ENCODE results near the gene NDFIP2. TPM values are rescaled to one million over a fixed set of nuclear protein-coding genes. Genes with fewer than 3 reads are reported as not detected.
"Not testable (repeated sequence)": the region's sequence is repeated elsewhere in the genome, so short reads cannot be mapped to it uniquely, and the experiment has no call there.

The NDFIP2 gene
- total RNA-seq, 4 donors from 2014 or later: 9.0 to 12.8 (median 10.2) TPM

GRCh38 chr13:79557666-79558065 lies 76.7 kb downstream of the NDFIP2 start:
- Histone ChIP-seq H3K4me1 (no peaks in the 10 kb centered on the region), H3K4me3 (no peak overlapping the region), H3K9me3 (peaks cover 0 to 5% (median 2%) of the 10 kb centered on the region in 4 donors), H3K27me3 (no peaks in the 10 kb centered on the region), H3K27ac (replicated peaks in 1 of 4) (no peak overlapping the region), H3K36me3 (peaks cover 0 to 16% (median 3%) of the 10 kb centered on the region in 4 donors)
- no peak for DNase-seq (ENCODE audit: extremely low spot score)
- WGBS: 94% methylated on average over 2 of the region's 2 CpGs
- TF ChIP-seq CTCF (IDR thresholded peaks at IDR 0.05) (no peak), POLR2AphosphoS5 (IDR thresholded peaks at IDR 0.05) (no peak), EP300 (IDR thresholded peaks at IDR 0.05) (no peak), POLR2A (IDR thresholded peaks at IDR 0.05; ENCODE audit: low read depth) (no peak)
- intact Hi-C loops (cut with DNase I): no loop called here

GRCh38 chr13:79560954-79561353 lies 80.0 kb downstream of the NDFIP2 start:
- Histone ChIP-seq H3K9me3 (peaks cover 0 to 19% (median 8%) of the 10 kb centered on the region in 4 donors), H3K4me3 (no peak overlapping the region), H3K27ac (replicated peaks in 1 of 4) (no peak overlapping the region), H3K4me1 (no peaks in the 10 kb centered on the region), H3K27me3 (no peaks in the 10 kb centered on the region), H3K36me3 (peaks cover 0 to 16% (median 3%) of the 10 kb centered on the region in 4 donors)
- 86% methylated on average over 2 of the region's 2 CpGs for WGBS
- no peak for DNase-seq (ENCODE audit: extremely low spot score)
- intact Hi-C loops (cut with DNase I): no loop called here
- TF ChIP-seq EP300 (IDR thresholded peaks at IDR 0.05) (no peak), CTCF (IDR thresholded peaks at IDR 0.05) (no peak), POLR2A (IDR thresholded peaks at IDR 0.05; ENCODE audit: low read depth) (no peak)

GRCh38 chr13:79562557-79562956 lies 81.6 kb downstream of the NDFIP2 start:
- no peak for DNase-seq (ENCODE audit: extremely low spot score)
- TF ChIP-seq EP300 (IDR thresholded peaks at IDR 0.05) (no peak), CTCF (IDR thresholded peaks at IDR 0.05) (no peak), POLR2AphosphoS5 (IDR thresholded peaks at IDR 0.05) (no peak), POLR2A (IDR thresholded peaks at IDR 0.05; ENCODE audit: low read depth) (no peak)

GRCh38 chr13:79566118-79566517 lies 85.2 kb downstream of the NDFIP2 start:
- H3K4me3 ChIP-seq: no peak overlapping the region
- H3K9me3 ChIP-seq: peaks cover 0 to 22% (median 9%) of the 10 kb centered on the region in 4 donors
- no peaks in the 10 kb centered on the region for H3K4me1 ChIP-seq
- no peaks in the 10 kb centered on the region for H3K27me3 ChIP-seq
- H3K36me3 ChIP-seq: no peaks in the 10 kb centered on the region
- intact Hi-C loops (cut with DNase I): no loop called here
- TF ChIP-seq POLR2AphosphoS5 (IDR thresholded peaks at IDR 0.05): no peak
- TF ChIP-seq EP300 (IDR thresholded peaks at IDR 0.05): no peak
- no peak for TF ChIP-seq POLR2A (IDR thresholded peaks at IDR 0.05; ENCODE audit: low read depth)
- no peak for TF ChIP-seq CTCF (IDR thresholded peaks at IDR 0.05)
- WGBS: 93% methylated on average over 2 of the region's 2 CpGs
- DNase-seq (ENCODE audit: extremely low spot score): no peak
- H3K27ac ChIP-seq (replicated peaks in 1 of 4): no peak overlapping the region

More at GRCh38 chr13:79562557-79562956, 81.6 kb downstream of the NDFIP2 start:
- Histone ChIP-seq H3K4me1 (no peaks in the 10 kb centered on the region), H3K9me3 (peaks cover 0 to 22% (median 9%) of the 10 kb centered on the region in 4 donors), H3K27ac (replicated peaks in 1 of 4) (no peak overlapping the region), H3K36me3 (peaks cover 0 to 16% (median 3%) of the 10 kb centered on the region in 4 donors), H3K27me3 (no peaks in the 10 kb centered on the region), H3K4me3 (no peak overlapping the region)
- intact Hi-C loops (cut with DNase I): no loop called here

- TF ChIP-seq CTCF (IDR thresholded peaks at IDR 0.05): no peak
- TF ChIP-seq POLR2AphosphoS5 (IDR thresholded peaks at IDR 0.05): no peak
- TF ChIP-seq EP300 (IDR thresholded peaks at IDR 0.05): no peak
- no peak for TF ChIP-seq POLR2A (IDR thresholded peaks at IDR 0.05; ENCODE audit: low read depth)
- Histone ChIP-seq H3K36me3 (no peaks in the 10 kb centered on the region), H3K9me3 (peaks cover 0 to 1% (median 0%) of the 10 kb centered on the region in 4 donors), H3K4me3 (no peak overlapping the region), H3K4me1 (no peaks in the 10 kb centered on the region), H3K27ac (replicated peaks in 1 of 4) (no peak overlapping the region), H3K27me3 (no peaks in the 10 kb centered on the region)
- no peak for DNase-seq (ENCODE audit: extremely low spot score)
- WGBS: 50% methylated on average over 1 of the region's 1 CpG
- intact Hi-C loops (cut with DNase I): no loop called here
These were observed 90.2 kb downstream of the NDFIP2 start for GRCh38 chr13:79571147-79571546.

GRCh38 chr13:79573892-79574291 lies 92.9 kb downstream of the NDFIP2 start:
- H3K36me3 ChIP-seq; H3K4me1 ChIP-seq; intact Hi-C loops (cut with DNase I); H3K9me3 ChIP-seq; H3K27me3 ChIP-seq; DNase-seq (ENCODE audit: extremely low spot score); H3K27ac ChIP-seq (replicated peaks in 1 of 4); H3K4me3 ChIP-seq: not testable (repeated sequence)

Measured in esophagus muscularis mucosa (tissue), 4 donors.